WTC11 (cell line): ENCODE measurements around the gene NOX5. TPM values are rescaled to one million over a fixed set of nuclear protein-coding genes. Genes with fewer than 3 reads are reported as not detected.

ENCODE experiments used
- ATAC-seq: fragments of 200-7000 bp; cut with Tn5 transposase; 2 replicates; pipeline ENCODE4 v1.10.0; 2021; ENCODE audit warnings: mild to moderate bottlenecking, moderate library complexity
- CTCF ChIA-PET: fragments of 300-600 bp; sonication (Branson Sonifier 250); formaldehyde crosslinking; loops from one replicate; lab custom pipeline; 2021; ENCODE audit warnings: antibody characterized with exemption; lab: Charles Lee
- POLR2A ChIA-PET: fragments of 350-600 bp; sonication (Branson Sonifier 250); formaldehyde crosslinking; loops from one replicate; lab custom pipeline; 2021; ENCODE audit warnings: antibody characterized with exemption; lab: Charles Lee
- DNase-seq: peaks from one replicate; pipeline ENCODE4 v3.0.0; 2021; ENCODE audit warnings: low spot score
- H3K27ac Mint-ChIP-seq: 2 replicates; pipeline ENCODE4 v1.8.0; 2021; ENCODE audit warnings: mixed read lengths
- H3K27me3 Mint-ChIP-seq: 2 replicates; pipeline ENCODE4 v1.8.0; 2021; ENCODE audit warnings: low read depth, mild to moderate bottlenecking, moderate library complexity, mixed read lengths
- H3K36me3 Mint-ChIP-seq: 2 replicates; pipeline ENCODE4 v1.8.0; 2021; ENCODE audit warnings: mixed read lengths
- H3K4me1 Mint-ChIP-seq: 2 replicates; pipeline ENCODE4 v1.8.0; 2022; ENCODE audit warnings: mixed read lengths
- H3K4me3 Mint-ChIP-seq: 2 replicates; pipeline ENCODE4 v1.8.0; 2021; ENCODE audit warnings: mild to moderate bottlenecking, moderate library complexity, mixed read lengths
- H3K9me3 Mint-ChIP-seq: 2 replicates; pipeline ENCODE4 v1.8.0; 2021; ENCODE audit warnings: mixed read lengths
- ATF3 ChIP-seq: sonication (generic); formaldehyde crosslinking; conservative IDR thresholded peaks from 2 replicates; pipeline ENCODE4 v1.8.1; 2022; ENCODE audit warnings: mild to moderate bottlenecking, missing genetic modification reagents
- CDX4 ChIP-seq: fragments of 250-450 bp; sonication (Bioruptor Pico); IDR thresholded peaks from 2 replicates; pipeline ENCODE4 v1.9.0; 2021; ENCODE audit warnings: moderate library complexity, mild to moderate bottlenecking, inconsistent platforms, borderline replicate concordance
- ESRRA ChIP-seq: sonication (generic); formaldehyde crosslinking; IDR thresholded peaks from 2 replicates; pipeline ENCODE4 v1.8.1; 2022; ENCODE audit warnings: mild to moderate bottlenecking, missing genetic modification reagents, borderline replicate concordance
- FOXP1 ChIP-seq: sonication (generic); formaldehyde crosslinking; IDR thresholded peaks from 2 replicates; pipeline ENCODE4 v1.8.0; 2022; ENCODE audit warnings: missing genetic modification reagents, mild to moderate bottlenecking, moderate library complexity, borderline replicate concordance
- GRHL2 ChIP-seq: fragments of 250-450 bp; sonication (Bioruptor Pico); IDR thresholded peaks from 2 replicates; pipeline ENCODE4 v1.8.0; 2022; ENCODE audit warnings: mild to moderate bottlenecking, moderate library complexity; ENCODE audit not compliant: insufficient replicate concordance, severe bottlenecking
- IRF2 ChIP-seq: sonication (generic); formaldehyde crosslinking; IDR thresholded peaks from 2 replicates; pipeline ENCODE4 v1.8.0; 2022; ENCODE audit warnings: low read depth, missing genetic modification reagents, borderline replicate concordance
- NR1H2 ChIP-seq: sonication (generic); formaldehyde crosslinking; IDR thresholded peaks from 2 replicates; pipeline ENCODE4 v1.9.0; 2021; ENCODE audit warnings: mild to moderate bottlenecking, moderate library complexity, missing genetic modification reagents
- NR2C2 ChIP-seq: sonication (generic); formaldehyde crosslinking; IDR thresholded peaks from 2 replicates; pipeline ENCODE4 v1.8.0; 2022; ENCODE audit warnings: mild to moderate bottlenecking, missing genetic modification reagents
- NR3C1 ChIP-seq: sonication (generic); formaldehyde crosslinking; conservative IDR thresholded peaks from 2 replicates; pipeline ENCODE4 v1.8.1; 2023; ENCODE audit warnings: low read depth, mild to moderate bottlenecking, missing genetic modification reagents
- PRRX2 ChIP-seq: fragments of 250-450 bp; sonication (Bioruptor Pico); IDR thresholded peaks from 2 replicates; pipeline ENCODE4 v1.8.0; 2021; ENCODE audit warnings: mild to moderate bottlenecking
- RELA ChIP-seq: sonication (generic); formaldehyde crosslinking; IDR thresholded peaks from 2 replicates; pipeline ENCODE4 v1.8.1; 2022; ENCODE audit warnings: missing genetic modification reagents, mild to moderate bottlenecking, borderline replicate concordance
- TCF7 ChIP-seq: sonication (generic); formaldehyde crosslinking; IDR thresholded peaks from 2 replicates; pipeline ENCODE4 v1.8.0; 2022; ENCODE audit warnings: mild to moderate bottlenecking, low read depth, missing genetic modification reagents, moderate library complexity
- TP53 ChIP-seq: sonication (generic); formaldehyde crosslinking; IDR thresholded peaks from 2 replicates; pipeline ENCODE4 v1.8.1; 2023; ENCODE audit warnings: mild to moderate bottlenecking, missing genetic modification reagents
- ZNF219 ChIP-seq: sonication (generic); formaldehyde crosslinking; IDR thresholded peaks from 2 replicates; pipeline ENCODE4 v1.8.0; 2023; ENCODE audit warnings: missing genetic modification reagents, mild to moderate bottlenecking, borderline replicate concordance
- ZNF232 ChIP-seq: sonication (generic); formaldehyde crosslinking; IDR thresholded peaks from 2 replicates; pipeline ENCODE4 v1.8.0; 2022; ENCODE audit warnings: mild to moderate bottlenecking, missing genetic modification reagents
- ZNF263 ChIP-seq: sonication (generic); formaldehyde crosslinking; IDR thresholded peaks from 2 replicates; pipeline ENCODE4 v1.8.1; 2022; ENCODE audit warnings: low read depth, mild to moderate bottlenecking, moderate library complexity, missing genetic modification reagents
- ZNF416 ChIP-seq: fragments of 250-450 bp; sonication (Bioruptor Pico); IDR thresholded peaks from 2 replicates; pipeline ENCODE4 v1.9.0; 2021; ENCODE audit warnings: mild to moderate bottlenecking, inconsistent platforms
- ZNF671 ChIP-seq: fragments of 250-450 bp; sonication (Bioruptor Pico); IDR thresholded peaks from 2 replicates; pipeline ENCODE4 v1.8.0; 2021; ENCODE audit warnings: mild to moderate bottlenecking
- total RNA-seq: library from RNA; stranded (reverse); gene quantifications from 3 replicates; pipeline ENCODE4 v1.2.3, GENCODE V29; 2021
- TF ChIP-seq, protein P1 (sequence below): sonication (generic); formaldehyde crosslinking; IDR thresholded peaks from 2 replicates; pipeline ENCODE4 v1.8.1; 2022; ENCODE audit warnings: mild to moderate bottlenecking, moderate library complexity, missing genetic modification reagents
- TF ChIP-seq, protein P2 (sequence below): sonication (generic); formaldehyde crosslinking; IDR thresholded peaks from 2 replicates; pipeline ENCODE4 v1.8.0; 2022; ENCODE audit warnings: mild to moderate bottlenecking, missing genetic modification reagents
- TF ChIP-seq, protein P3 (sequence below): fragments of 200-600 bp; IDR thresholded peaks from 2 replicates; pipeline ENCODE4 v1.8.0; 2022; ENCODE audit warnings: antibody characterized with exemption
- TF ChIP-seq, protein P4 (sequence below): sonication (generic); formaldehyde crosslinking; IDR thresholded peaks from 2 replicates; pipeline ENCODE4 v1.8.1; 2023; ENCODE audit warnings: mild to moderate bottlenecking, missing genetic modification reagents, moderate library complexity
- TF ChIP-seq, protein P5 (sequence below): sonication (generic); formaldehyde crosslinking; IDR thresholded peaks from 2 replicates; pipeline ENCODE4 v1.8.1; 2023; ENCODE audit warnings: mild to moderate bottlenecking, missing genetic modification reagents

The NOX5 gene
- total RNA-seq, 1 experiment from 2014 or later = not detected

DNA sequence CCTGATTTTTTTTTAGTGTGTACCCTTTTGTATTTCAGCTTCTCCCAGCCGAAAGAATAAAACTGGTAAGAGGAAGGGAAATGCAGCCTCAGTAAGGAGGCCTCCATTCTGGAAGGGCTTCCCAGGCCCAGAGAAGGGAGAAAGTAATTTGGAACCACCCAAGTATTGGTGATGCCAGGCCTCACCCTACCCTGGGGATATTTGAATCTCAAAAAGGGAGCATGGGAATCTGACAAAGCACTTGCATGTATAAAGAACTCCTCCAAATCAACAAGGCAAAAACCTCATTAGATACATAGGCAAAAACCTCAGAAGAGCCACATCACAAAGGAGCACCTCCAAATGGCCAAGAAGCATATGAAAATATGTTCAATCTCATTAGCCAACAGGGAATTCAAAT lies 77.2 kb downstream of the NOX5 start (continued):
- TF ChIP-seq NR2C2 = no peak
- TF ChIP-seq RELA (CRISPR knock-in tag) = no peak
- no peak for TF ChIP-seq TP53 (CRISPR knock-in tag)
- TF ChIP-seq TCF7 (CRISPR knock-in tag) = no peak
- TF ChIP-seq NR1H2 (CRISPR knock-in tag) = no peak

GRCh38 chr15:69092159-69092558 lies 77.7 kb downstream of the NOX5 start:
- peaks cover 88% of the 10 kb centered on the region for H3K4me1 Mint-ChIP-seq
- H3K4me3 Mint-ChIP-seq = no peak overlapping the region
- H3K9me3 Mint-ChIP-seq = 0 out of 2 replicates have a peak, but pooled peaks cover 3% of the 10 kb centered on the region
- ATAC-seq = no peak
- POLR2A ChIA-PET = no interaction called here
- no peak for TF ChIP-seq ZNF416 (CRISPR knock-in tag)
- no peak for TF ChIP-seq ZNF219 (CRISPR knock-in tag)
- no peak for TF ChIP-seq ESRRA
- TF ChIP-seq ZNF263 (CRISPR knock-in tag) = no peak
- TF ChIP-seq ZNF671 = no peak
- TF ChIP-seq TCF7 (CRISPR knock-in tag) = no peak
- TF ChIP-seq GRHL2 (CRISPR knock-in tag) = no peak
- TF ChIP-seq, protein P1, sequence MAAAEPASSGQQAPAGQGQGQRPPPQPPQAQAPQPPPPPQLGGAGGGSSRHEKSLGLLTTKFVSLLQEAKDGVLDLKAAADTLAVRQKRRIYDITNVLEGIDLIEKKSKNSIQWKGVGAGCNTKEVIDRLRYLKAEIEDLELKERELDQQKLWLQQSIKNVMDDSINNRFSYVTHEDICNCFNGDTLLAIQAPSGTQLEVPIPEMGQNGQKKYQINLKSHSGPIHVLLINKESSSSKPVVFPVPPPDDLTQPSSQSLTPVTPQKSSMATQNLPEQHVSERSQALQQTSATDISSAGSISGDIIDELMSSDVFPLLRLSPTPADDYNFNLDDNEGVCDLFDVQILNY (CRISPR knock-in tag) = no peak
- TF ChIP-seq, all 79 proteins: peak for 0
- no peak for DNase-seq
- CTCF ChIA-PET = interaction anchor here (1.5 kb wide), 1 partner anchor 14 kb away, joined by 6 read pairs; no protein-coding TSS in a partner anchor
- H3K36me3 Mint-ChIP-seq = no peaks in the 10 kb centered on the region
- H3K27ac Mint-ChIP-seq = 0 out of 2 replicates have a peak overlapping the region, but pooled peaks have one; percentile 13
- H3K27me3 Mint-ChIP-seq = peaks cover 2% of the 10 kb centered on the region

DNA sequence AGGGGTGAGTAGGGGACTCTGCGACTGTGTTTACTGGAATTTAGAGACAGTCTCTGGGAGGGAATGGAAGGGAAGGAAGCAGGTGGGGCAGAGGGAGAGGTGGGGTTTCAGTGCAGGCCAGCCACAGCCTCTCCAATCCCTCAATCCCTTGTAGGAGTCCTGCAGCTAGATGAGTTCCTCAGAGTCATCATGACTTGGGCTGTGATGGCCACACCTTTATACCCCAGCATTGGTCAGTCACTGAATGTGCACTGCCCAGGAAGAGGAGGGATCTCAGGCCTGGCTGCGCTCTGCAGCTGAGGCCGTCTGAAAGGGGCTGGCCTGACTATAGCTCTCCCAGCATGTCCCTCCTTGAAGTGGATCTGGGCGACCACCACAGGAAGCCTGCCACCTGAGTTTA lies 78.6 kb downstream of the NOX5 start:
- Mint-ChIP-seq H3K27ac (no peak overlapping the region), H3K36me3 (no peaks in the 10 kb centered on the region), H3K27me3 (no peaks in the 10 kb centered on the region; the same call in 1 of the 2 replicates), H3K4me3 (no peak overlapping the region), H3K9me3 (0 out of 2 replicates have a peak, but pooled peaks cover 3% of the 10 kb centered on the region), H3K4me1 (peaks cover 78% of the 10 kb centered on the region)
- TF ChIP-seq, protein P2, sequence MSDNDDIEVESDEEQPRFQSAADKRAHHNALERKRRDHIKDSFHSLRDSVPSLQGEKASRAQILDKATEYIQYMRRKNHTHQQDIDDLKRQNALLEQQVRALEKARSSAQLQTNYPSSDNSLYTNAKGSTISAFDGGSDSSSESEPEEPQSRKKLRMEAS = no peak
- TF ChIP-seq FOXP1 (CRISPR knock-in tag) (no peak), ATF3 (CRISPR knock-in tag) (no peak), ZNF232 (no peak), CDX4 (CRISPR knock-in tag) (no peak), IRF2 (CRISPR knock-in tag) (no peak), GRHL2 (CRISPR knock-in tag) (no peak), NR3C1 (CRISPR knock-in tag) (no peak), PRRX2 (CRISPR knock-in tag) (no peak)
- TF ChIP-seq, protein P3, sequence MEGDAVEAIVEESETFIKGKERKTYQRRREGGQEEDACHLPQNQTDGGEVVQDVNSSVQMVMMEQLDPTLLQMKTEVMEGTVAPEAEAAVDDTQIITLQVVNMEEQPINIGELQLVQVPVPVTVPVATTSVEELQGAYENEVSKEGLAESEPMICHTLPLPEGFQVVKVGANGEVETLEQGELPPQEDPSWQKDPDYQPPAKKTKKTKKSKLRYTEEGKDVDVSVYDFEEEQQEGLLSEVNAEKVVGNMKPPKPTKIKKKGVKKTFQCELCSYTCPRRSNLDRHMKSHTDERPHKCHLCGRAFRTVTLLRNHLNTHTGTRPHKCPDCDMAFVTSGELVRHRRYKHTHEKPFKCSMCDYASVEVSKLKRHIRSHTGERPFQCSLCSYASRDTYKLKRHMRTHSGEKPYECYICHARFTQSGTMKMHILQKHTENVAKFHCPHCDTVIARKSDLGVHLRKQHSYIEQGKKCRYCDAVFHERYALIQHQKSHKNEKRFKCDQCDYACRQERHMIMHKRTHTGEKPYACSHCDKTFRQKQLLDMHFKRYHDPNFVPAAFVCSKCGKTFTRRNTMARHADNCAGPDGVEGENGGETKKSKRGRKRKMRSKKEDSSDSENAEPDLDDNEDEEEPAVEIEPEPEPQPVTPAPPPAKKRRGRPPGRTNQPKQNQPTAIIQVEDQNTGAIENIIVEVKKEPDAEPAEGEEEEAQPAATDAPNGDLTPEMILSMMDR = no peak
- TF ChIP-seq, protein P4, sequence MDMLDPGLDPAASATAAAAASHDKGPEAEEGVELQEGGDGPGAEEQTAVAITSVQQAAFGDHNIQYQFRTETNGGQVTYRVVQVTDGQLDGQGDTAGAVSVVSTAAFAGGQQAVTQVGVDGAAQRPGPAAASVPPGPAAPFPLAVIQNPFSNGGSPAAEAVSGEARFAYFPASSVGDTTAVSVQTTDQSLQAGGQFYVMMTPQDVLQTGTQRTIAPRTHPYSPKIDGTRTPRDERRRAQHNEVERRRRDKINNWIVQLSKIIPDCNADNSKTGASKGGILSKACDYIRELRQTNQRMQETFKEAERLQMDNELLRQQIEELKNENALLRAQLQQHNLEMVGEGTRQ = no peak
- TF ChIP-seq, protein P5, sequence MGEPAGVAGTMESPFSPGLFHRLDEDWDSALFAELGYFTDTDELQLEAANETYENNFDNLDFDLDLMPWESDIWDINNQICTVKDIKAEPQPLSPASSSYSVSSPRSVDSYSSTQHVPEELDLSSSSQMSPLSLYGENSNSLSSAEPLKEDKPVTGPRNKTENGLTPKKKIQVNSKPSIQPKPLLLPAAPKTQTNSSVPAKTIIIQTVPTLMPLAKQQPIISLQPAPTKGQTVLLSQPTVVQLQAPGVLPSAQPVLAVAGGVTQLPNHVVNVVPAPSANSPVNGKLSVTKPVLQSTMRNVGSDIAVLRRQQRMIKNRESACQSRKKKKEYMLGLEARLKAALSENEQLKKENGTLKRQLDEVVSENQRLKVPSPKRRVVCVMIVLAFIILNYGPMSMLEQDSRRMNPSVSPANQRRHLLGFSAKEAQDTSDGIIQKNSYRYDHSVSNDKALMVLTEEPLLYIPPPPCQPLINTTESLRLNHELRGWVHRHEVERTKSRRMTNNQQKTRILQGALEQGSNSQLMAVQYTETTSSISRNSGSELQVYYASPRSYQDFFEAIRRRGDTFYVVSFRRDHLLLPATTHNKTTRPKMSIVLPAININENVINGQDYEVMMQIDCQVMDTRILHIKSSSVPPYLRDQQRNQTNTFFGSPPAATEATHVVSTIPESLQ (CRISPR knock-in tag) = no peak
- ChIA-PET CTCF (interaction anchor here (0.8 to 2.0 kb wide), 3 partner anchors 13 to 34 kb away, joined by 4 to 9 read pairs (median 6); no protein-coding TSS in a partner anchor), POLR2A (interaction anchor here (0.6 to 1.1 kb wide), 2 partner anchors 68 to 72 kb away, joined by 4 to 8 read pairs; partner anchors contain the start of gene GLCE)
- peak; percentile 22 for DNase-seq
- peak; percentile 40 for ATAC-seq
